ENCODE results near the gene YAP1. TPM values are rescaled to one million over a fixed set of nuclear protein-coding genes. Genes with fewer than 3 reads are reported as not detected.

Gene YAP1
- total and polyA plus RNA-seq, 2 donors (not counting 1 experiment from before 2014, with no cell fraction given), result 116 to 169 TPM

DNA sequence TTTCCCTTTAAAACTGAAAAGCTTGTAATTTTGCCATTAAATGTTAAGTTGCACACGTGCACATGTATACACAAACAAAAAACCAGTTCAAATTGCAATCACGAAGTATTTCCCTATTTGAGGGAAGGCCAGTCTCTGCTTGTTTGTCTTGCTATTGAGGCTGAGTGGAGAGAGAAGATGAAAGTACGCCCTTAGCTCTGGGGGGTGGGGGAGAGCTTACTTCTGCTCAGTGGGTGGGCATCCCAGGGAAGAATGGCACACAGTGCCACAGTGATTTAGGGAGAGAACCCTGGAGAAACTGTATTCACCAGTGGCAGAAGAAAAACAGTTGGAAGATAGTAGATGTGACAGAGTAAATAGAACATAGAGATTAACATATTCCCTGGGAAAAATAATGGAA, 8.7 kb downstream of the YAP1 start:
- peaks cover 18% of the 10 kb centered on the region for H3K4me1 ChIP-seq (ENCODE audit: control insufficient read depth, extremely low read depth, insufficient read depth, low read length)
- no peak for DNase-seq (ENCODE audit: low read depth in 2 of 2)
- no peaks in the 10 kb centered on the region for H3K27me3 ChIP-seq (ENCODE audit: control insufficient read depth, insufficient read depth, low read length)
- H3K9me3 ChIP-seq (ENCODE audit: control insufficient read depth, insufficient read depth, low read depth, low read length), result no peaks in the 10 kb centered on the region
- no peaks in the 10 kb centered on the region for H3K36me3 ChIP-seq (ENCODE audit: control insufficient read depth, insufficient read depth, low read length)
- no peak overlapping the region for H2AFZ ChIP-seq (ENCODE audit: low read length)
- H3K27ac ChIP-seq (ENCODE audit: insufficient read depth, low read length), result no peak overlapping the region
- no peak overlapping the region for H3K4me3 ChIP-seq (replicated peaks in 1 of 4; ENCODE audit: control extremely low read depth in 1 of 4, insufficient read depth in 1 of 4, low read depth in 3 of 4, low read length in 4 of 4)
- H3K79me2 ChIP-seq (ENCODE audit: control insufficient read depth, insufficient read depth, low read length), result peaks cover 99% of the 10 kb centered on the region
- TF ChIP-seq CTCF (conservative IDR thresholded peaks at IDR 0.05 in 1 of 2, IDR thresholded peaks at IDR 0.05 in 1 of 2; ENCODE audit: low read depth in 1 of 2, low read length in 2 of 2) (no peak), EZH2 (IDR thresholded peaks at IDR 0.05; ENCODE audit: low read length, missing control alignments) (no peak)
- H3K9ac ChIP-seq (ENCODE audit: insufficient read depth, low read length), result no peak overlapping the region
- no peaks in the 10 kb centered on the region for H4K20me1 ChIP-seq (ENCODE audit: control insufficient read depth, extremely low read depth, insufficient read depth, low read length)
- H3K4me2 ChIP-seq (ENCODE audit: extremely low read depth, insufficient read depth, low read length), result no peak overlapping the region

GRCh38 chr11:102119997-102120396, 9.8 kb downstream of the YAP1 start:
- no peaks in the 10 kb centered on the region for H3K36me3 ChIP-seq (ENCODE audit: control insufficient read depth, insufficient read depth, low read length)
- peak overlapping the region in 1 of 4 experiments; percentile 23 for H3K4me3 ChIP-seq (replicated peaks in 1 of 4; ENCODE audit: control extremely low read depth in 1 of 4, insufficient read depth in 1 of 4, low read depth in 3 of 4, low read length in 4 of 4)
- TF ChIP-seq EZH2 (IDR thresholded peaks at IDR 0.05; ENCODE audit: low read length, missing control alignments) (no peak), CTCF (conservative IDR thresholded peaks at IDR 0.05 in 1 of 2, IDR thresholded peaks at IDR 0.05 in 1 of 2; ENCODE audit: low read depth in 1 of 2, low read length in 2 of 2) (no peak)
- peaks cover 99% of the 10 kb centered on the region for H3K79me2 ChIP-seq (ENCODE audit: control insufficient read depth, insufficient read depth, low read length)
- H3K9me3 ChIP-seq (ENCODE audit: control insufficient read depth, insufficient read depth, low read depth, low read length), result no peaks in the 10 kb centered on the region
- H2AFZ ChIP-seq (ENCODE audit: low read length), result no peak overlapping the region
- peak; percentile 32 to 66 for DNase-seq (ENCODE audit: low read depth in 2 of 2)
- peak overlapping the region; percentile 61 for H3K4me2 ChIP-seq (ENCODE audit: extremely low read depth, insufficient read depth, low read length)
- H3K27ac ChIP-seq (ENCODE audit: insufficient read depth, low read length), result peak overlapping the region; percentile 28
- no peak overlapping the region for H3K9ac ChIP-seq (ENCODE audit: insufficient read depth, low read length)
- no peaks in the 10 kb centered on the region for H4K20me1 ChIP-seq (ENCODE audit: control insufficient read depth, extremely low read depth, insufficient read depth, low read length)
- no peaks in the 10 kb centered on the region for H3K27me3 ChIP-seq (ENCODE audit: control insufficient read depth, insufficient read depth, low read length)
- peaks cover 15% of the 10 kb centered on the region for H3K4me1 ChIP-seq (ENCODE audit: control insufficient read depth, extremely low read depth, insufficient read depth, low read length)

GRCh38 chr11:102120437-102120973, 10.3 kb downstream of the YAP1 start:
- Histone ChIP-seq H3K27me3 (ENCODE audit: control insufficient read depth, insufficient read depth, low read length) (no peaks in the 10 kb centered on the region), H4K20me1 (ENCODE audit: control insufficient read depth, extremely low read depth, insufficient read depth, low read length) (no peaks in the 10 kb centered on the region), H3K4me2 (ENCODE audit: extremely low read depth, insufficient read depth, low read length) (peak overlapping the region; percentile 61), H3K9me3 (ENCODE audit: control insufficient read depth, insufficient read depth, low read depth, low read length) (no peaks in the 10 kb centered on the region), H3K79me2 (ENCODE audit: control insufficient read depth, insufficient read depth, low read length) (peaks cover 99% of the 10 kb centered on the region), H3K9ac (ENCODE audit: insufficient read depth, low read length) (no peak overlapping the region), H3K4me3 (replicated peaks in 1 of 4; ENCODE audit: control extremely low read depth in 1 of 4, insufficient read depth in 1 of 4, low read depth in 3 of 4, low read length in 4 of 4) (peak overlapping the region in 1 of 4 experiments; percentile 23), H3K27ac (ENCODE audit: insufficient read depth, low read length) (no peak overlapping the region), H2AFZ (ENCODE audit: low read length) (no peak overlapping the region), H3K36me3 (ENCODE audit: control insufficient read depth, insufficient read depth, low read length) (no peaks in the 10 kb centered on the region), H3K4me1 (ENCODE audit: control insufficient read depth, extremely low read depth, insufficient read depth, low read length) (peaks cover 12% of the 10 kb centered on the region)
- peak in 1 of 2 donors; percentile 32 for DNase-seq (ENCODE audit: low read depth in 2 of 2)
- TF ChIP-seq CTCF (conservative IDR thresholded peaks at IDR 0.05 in 1 of 2, IDR thresholded peaks at IDR 0.05 in 1 of 2; ENCODE audit: low read depth in 1 of 2, low read length in 2 of 2) (no peak), EZH2 (IDR thresholded peaks at IDR 0.05; ENCODE audit: low read length, missing control alignments) (no peak)
